NCI-H2196 treated with DMSO at 0.1 percent for 48 hours (cell line): ENCODE measurements around the gene IRX2.

ENCODE experiments used
- DNase-seq: peaks from one replicate; lab custom pipeline; 2025; ENCODE audit not compliant: unreplicated experiment; lab: John Stamatoyannopoulos, UW

Gene IRX2

DNA sequence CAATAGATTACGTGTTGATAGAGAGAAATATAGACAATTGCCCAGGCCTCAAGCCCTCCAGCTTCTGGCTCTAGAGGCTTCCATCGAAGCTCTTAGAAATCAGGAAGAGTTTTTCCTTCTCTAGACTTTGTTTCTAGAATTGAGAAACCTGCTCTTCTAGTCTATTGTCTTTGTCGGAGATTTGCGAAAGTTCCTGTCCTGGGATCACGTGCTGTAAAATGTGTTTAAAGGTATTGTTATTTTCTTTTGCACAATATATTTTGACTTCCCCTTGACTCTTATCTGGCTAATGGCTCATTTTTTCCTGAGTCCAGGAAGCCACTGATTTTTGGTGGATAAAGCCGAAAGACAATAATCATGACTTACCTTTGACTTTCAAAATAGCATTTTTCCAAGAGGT is 32.1 kb downstream of the IRX2 start:
- DNase-seq: no peak

DNA sequence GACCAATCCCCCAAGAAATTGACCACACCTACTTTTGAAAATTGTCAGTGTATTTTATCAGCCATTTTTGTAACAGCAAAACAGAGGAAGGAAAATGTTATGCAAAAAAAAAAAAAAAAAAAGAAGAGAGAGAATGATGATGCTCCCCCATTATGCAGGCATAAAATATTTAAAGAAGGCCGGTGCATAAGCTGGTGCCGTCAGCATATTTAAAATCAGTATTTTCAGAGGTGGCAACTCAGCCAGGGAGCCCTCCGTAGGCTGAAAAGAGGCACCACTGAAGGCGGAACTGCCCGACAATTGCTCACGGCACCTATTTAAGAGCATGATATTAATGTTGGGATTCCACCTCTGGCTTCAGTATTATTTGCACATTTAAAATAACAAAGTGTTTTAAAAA is 33.4 kb downstream of the IRX2 start:
- DNase-seq: no peak

DNA sequence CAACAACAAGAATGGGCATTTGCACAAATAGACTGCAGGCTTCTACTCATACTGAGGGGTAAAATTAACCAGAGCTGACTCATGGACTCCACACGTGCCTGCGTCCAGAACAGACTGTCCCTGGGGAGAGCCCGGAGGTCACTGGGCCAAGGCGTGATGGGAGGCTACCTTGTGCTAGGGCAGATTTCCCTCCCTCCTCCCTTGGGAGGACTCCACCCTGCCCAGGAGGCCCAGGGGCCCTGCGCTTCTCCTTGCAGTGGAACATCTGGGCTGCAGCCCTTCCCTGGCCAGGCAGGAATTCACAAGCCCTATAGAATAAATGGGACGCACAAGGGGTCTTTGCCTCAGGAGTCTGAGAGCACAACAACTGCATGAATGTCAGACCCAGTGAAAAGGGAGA is 35.6 kb downstream of the IRX2 start:
- no peak for DNase-seq

DNA sequence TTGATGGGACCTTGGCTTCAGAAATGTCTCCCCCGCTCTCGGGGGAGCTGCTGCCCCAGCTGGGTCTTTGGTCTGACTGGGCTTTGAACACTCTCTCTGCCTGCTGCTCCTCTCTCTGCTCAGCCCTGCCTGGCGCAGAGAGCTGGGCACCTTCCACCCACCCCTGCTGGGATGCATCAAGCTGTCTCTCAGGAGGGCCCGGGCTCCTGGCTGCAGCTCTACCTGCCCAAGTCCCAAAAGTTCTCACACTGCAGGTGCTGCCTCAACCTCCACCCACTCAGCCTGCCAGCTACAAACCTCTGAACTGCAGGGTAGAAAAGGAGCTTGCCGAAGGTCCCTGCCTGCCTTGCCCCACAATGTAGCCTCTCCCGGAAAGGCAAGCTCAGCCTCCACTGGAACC is 36.7 kb downstream of the IRX2 start:
- DNase-seq: no peak

DNA sequence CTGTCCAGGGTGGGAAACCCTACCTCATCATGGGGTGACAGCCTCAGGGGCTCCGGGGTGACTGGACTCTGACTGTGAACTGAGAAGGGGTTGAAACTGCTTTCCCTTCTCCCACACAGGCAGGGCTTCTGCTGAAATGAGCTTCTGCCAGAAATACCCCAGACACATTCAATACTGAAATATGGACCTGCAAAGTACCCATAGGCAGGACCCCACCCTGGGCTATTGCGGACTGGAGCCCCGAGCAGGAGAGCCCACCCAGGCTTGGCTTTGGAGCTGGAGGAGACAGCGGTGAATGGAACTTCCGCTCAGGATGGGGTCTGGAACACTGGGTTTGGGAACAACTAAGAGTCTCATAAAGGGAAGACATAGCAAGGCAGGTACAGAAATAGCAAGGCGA is 37.5 kb downstream of the IRX2 start:
- DNase-seq: no peak

DNA sequence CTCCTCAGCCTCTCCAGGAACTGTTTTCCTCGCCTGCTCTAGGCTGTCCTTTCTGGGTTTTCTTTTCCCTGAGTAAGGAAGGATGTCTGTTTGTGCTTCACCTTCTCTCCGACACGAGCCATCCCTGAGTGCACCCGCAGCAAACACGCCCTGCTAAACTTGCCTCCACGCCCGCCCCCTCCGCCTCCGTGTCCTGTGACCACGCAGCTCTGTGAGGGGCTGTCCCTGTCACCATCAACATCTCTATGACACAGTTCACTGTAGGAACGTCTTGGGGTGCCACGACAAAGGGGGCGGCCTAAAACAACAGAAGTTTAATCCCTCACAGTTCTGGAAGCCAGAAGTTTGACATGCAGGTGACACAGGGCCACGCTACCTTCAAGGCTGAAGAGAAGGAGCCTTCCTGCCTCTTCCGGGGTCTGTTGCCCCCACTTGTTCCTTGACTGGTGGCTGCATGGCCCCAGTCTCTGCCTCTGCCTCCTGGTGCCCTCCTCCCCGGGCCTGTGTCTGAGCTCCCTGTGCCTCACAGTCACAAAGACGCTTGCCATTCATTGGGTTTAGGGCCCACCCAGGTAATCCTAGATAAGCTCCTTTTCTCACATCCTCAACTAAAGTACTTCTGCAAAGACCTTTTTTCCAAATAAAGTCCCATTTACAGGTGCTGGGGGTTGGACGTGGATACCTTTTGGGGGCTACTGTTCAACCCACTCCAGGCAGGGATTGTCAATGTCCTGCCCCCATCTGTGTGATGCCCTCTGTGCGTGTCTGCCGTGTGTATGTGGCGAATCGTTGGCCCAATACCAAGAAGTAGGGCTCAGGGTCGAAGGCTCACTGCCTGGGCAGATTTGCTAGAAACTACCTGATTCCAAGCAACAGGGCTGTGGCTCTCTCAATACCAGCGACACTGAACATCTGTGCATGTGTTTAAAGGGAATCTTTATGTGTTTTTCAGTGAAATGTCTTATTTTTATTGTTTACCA is 39.7 kb downstream of the IRX2 start:
- no peak for DNase-seq

DNA sequence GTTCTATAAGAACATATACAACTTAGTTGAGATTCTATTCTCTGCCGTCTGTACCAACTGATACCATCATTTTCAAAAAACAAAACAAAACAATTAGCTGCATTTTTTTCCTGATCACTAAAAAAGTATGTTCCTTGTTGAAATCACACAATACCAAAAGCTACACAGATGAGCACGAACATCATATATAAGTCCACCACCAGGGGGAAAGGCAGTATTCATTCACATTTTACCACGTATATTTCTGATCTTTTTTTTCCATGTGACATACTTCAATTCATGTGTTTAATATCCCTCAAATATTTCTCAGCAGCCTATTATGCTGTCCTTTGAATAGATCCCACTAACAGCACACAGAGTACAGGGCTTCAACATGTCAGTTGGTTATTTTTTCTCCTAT is 40.6 kb downstream of the IRX2 start:
- no peak for DNase-seq

DNA sequence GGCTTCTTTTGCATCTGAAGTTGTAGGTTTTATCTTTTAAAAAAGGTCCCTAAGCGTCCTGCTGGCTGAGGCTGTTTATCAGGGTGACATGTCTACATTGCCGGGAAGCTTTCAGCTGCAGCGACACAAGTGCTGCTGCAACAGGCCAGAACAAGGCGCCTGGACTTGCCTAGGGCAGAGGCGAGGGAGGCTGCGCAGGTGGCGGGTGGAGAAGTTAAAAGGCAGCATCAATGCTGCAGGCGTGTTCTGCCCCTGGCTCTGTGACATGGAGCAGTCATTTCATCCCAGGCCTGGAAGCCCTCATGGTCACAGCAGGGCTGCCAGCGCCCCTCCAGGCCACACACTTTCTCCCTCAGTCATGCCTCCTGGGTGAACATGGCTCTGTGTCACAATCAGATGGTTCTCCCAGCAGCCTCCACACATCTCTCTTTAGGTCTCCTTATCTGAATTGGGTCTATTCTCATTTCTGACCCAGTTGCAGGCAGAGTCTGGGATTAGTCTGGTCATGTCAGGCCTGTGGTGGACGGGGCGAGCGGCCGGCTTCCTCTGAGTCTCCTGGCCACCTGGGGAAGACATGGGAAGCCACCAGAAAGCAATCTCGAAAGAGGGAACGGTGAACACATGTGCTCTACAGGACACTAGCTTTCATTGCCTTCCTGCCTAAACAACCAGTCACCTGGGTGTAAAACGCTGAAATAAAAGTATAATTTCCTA is 41.3 kb downstream of the IRX2 start:
- DNase-seq: no peak

DNA sequence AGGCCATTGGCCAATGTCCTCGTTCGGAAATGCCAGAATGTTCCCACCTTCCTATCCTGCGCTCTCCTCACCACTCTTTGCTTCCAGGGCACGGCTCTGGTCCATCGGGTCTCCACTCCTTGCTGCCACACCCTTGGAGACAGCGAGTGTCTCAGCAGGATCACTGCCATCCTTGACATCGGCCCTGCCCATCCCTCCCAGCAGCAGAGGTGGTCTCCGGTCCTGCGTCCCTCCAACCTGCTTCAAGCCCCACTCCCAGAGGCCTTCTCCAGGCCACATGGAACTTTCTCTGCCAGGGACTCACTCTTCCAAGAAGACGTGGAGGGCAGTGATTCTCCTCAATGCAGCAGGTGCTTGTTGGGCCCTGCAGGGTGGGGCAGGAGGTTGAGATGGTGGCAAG is 42.7 kb downstream of the IRX2 start:
- DNase-seq: no peak

DNA sequence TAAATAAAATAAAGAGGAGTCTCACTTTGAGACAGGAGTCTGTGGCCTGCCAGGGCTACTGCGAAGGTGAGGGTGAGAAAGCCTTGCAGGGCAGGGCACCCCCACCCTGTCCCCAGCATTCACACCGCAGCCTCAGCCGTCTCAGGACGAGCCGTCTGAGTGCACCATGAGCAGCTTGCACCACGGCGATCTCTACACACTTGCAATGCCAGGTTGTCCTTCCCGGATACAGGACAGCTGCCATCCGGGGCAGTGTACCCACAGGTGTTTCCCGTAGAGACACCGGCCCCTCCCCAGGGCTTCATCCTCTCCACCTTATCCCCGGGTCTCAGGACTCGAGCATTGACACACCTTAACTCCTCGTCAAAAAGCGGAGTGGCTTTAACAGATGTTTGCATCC is 43.3 kb downstream of the IRX2 start:
- DNase-seq: no peak

DNA sequence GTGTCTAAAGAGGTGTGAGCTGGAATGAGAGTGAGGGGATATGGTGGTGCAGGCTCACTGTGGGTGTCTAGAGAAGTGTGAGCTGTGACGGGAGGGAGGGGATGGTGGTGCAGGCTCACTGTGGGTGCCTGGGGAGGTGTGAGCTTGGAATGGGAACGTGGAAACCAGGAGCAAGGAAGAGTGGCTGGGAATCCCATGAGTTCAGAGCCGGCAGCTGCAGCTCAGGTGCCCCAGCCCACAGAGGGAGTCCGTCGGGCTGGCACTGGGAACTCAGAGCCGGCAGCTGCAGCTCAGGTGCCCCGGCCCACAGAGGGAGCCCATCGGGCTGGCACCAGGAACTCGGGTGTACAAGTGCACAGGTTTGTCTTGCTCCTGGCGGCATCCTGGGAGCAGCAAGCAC is 45.6 kb downstream of the IRX2 start:
- no peak for DNase-seq

DNA sequence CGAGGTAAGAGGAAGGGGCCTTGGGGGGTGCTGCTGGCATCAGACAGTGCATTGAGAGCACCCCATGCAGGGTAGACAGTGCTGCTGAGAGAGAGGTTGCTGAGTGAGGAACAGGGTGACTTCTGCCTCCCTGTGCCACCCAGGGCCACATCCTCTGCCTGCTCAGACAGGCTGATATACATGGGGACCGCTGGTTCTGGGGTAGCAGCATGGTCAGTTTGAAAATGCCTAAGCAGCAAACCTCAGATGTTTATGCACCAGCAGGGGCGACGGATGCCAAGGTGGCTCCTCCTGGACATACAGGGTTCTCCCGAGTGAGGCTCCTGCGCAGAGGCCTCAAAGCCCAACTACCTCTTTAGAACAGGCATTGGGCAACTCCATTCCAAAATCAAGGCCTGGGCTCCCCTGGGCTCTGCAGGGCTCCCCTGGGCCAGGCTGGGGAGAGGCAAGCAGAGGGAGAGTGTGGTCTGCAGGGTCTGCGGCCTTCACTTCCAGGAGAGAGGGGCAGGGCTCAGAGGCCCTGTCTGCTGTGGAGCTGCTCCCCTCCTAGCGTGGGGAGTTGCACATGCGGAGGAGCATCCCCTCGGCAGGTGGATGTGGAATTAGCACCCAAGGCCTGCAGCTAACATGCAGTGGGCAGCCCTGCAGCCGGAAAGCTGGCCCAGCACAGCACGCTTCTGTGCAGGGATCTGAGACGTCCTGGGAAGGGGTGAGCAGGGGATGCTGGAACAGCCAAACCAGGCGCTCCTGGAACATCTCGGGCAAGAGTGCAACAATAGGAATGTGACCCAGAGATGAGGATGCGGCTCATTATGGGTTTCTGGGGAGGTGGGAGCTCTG is 46.5 kb downstream of the IRX2 start:
- DNase-seq: no peak

DNA sequence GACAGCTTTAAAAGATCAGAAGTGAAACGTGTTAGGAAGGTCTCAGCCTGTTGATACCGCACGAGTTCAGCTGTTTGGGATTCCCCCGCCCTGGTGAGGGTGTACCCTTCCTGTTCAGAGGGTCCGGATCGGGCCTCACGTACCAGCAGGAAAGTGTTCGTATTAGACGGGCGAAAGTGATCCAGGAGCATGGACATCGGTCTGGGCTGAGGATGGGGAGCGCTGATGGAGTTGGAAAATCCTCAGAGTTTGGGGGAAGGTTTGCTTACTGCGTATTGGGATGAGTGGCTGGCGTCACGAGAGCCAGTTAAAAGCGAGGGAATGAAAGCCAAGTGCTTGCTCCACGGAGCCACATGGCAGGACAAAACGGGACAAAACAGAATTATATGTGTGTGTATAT is 47.4 kb downstream of the IRX2 start:
- no peak for DNase-seq

DNA sequence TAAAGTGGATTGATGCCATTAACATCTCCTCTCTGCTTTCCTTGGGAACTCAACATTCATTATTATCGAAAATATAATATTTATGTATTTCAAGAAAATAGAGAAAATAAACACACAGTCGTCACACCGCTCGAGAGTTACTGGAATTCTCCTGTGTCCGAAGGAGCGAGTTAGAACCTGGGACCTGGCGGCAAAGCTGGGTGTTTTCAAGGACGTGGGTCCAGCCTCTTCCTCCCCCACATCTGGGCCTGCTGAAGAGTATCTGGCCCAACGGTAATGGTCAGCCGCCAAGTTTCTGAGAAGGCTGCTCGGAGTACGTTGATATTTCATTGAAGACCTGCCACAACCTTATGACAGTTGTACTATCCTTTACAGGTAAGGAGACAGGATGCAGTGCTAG is 47.9 kb downstream of the IRX2 start:
- no peak for DNase-seq

DNA sequence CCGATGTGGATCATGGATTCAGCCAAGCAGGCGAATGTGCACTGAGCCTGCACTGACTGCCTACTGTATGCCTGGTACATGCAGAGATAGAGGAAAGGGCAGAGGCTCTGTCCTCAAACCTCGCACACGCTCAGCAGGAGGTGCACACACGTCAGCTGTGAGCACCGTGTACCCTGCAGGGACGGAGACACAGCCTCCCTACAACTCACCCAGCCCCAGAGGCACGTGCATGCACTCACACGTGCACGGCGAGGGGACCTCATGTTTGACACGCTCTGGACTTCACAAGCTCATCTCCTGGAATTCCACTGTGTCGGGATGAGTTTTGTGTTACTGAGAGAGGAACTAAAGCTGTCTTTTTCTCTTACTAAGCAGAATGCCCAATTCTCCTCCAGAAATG is 48.4 kb downstream of the IRX2 start:
- no peak for DNase-seq

DNA sequence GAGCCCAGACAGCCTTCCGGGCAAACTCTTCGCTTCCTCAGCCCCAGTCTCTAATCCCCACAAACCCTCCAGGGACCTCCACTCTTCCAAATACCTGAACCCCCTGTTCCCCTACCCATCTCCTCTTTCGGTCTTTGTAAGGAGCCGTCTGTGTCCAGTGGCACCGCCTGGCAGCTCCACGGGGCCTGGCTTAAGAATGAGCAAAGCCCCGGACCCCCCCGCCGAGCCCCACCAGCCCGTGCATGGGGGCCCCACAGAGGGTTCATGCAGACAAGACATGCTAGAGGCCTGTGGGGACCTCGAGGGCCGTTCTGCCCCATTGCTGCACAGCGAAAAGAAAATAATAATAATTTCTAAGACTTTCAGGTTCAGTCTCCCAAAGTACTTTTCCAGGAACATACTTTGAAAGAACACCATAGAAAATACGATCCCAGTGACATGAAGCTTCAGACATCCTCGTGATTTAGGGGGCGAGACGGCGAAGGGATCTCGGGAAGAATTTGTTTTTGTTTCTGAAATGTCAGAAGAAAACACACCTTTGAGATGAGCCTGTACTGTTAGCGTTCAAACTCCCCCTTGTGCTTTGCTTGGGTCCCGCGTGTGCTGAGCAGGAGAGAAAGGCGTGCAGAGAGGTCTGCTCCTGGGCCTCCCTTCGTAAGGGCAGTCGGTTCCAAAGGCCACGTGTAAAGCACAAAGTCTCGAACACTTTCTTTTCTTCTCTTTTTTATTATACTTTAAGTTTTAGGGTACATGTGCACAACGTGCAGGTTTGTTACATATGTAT is 49.2 kb downstream of the IRX2 start:
- DNase-seq: no peak

DNA sequence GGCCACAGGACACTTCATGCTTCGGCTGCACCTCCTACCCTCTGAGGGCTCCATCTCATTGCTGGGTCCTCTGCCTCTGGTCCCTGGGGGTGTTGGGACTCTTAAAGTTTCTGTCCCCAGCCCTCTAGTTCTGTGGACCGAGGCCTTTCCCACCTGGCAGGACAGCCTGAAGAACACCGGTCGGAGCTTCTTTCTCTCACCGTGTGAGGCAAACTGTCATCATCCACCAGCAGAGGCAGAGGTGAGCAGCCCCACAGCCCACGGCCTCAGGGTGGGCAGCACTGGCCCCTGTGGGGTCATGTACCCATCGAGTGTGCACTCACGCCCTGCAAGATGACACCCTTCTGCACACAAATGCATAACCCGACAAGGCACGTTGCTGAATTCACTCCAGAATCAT is 49.9 kb downstream of the IRX2 start:
- no peak for DNase-seq

DNA sequence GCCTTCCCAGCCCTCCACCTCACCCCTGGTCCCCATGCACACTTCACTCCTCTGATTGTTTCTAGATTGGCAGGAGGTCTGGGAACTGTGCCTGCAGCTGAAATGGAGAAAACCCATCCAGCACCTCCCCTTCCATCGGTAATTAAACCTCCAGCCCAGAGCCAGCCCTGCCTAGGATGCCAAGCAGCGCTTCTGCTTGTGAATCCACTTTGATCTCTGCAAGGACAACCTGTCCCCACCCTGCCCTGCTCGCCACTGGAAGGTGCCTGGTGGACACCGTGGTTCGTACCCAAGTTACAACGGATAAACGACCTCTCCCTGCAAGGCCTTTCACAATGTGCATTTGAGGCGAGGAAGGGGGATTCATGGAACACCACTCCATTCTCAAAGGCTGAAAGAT is 50.6 kb downstream of the IRX2 start:
- DNase-seq: no peak

DNA sequence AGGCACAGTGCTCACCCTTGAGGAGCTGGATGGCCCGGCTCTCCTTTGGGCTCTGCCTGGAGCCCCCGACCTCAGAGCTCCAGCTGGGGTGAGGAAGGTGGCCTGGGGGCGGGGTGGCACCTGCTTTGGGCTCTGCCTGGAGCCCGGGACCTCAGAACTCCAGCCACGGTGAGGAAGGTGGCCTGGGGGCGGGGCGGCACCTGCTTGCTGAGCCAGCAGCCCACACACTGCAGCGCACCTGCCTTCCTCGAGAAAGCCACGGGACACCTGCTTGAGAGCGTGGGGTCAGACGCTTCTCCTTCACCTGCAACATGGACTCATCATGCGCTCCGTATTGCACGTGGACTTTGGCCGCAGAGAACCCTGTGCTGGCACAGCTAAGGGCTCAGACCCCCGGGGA is 51.8 kb downstream of the IRX2 start:
- no peak for DNase-seq

DNA sequence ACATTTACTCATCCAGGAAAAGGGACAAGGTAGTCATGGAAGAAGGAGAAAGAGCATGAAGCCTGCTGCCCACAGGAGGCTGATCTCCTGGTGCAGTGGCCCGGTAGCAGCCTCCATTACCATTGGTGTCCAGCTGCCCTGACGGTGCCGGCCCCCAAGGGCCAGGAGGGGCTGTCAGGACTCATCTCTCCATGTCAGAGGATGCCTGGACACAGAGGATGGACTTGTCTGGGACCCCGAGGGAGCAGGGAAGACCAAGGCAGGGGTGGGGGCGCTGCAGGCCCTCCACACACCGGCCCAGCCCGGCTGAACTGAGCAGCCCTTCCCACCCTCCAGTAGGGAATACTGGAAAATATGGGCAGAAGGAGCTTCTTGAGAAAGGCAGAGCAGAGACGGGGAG is 52.2 kb downstream of the IRX2 start:
- no peak for DNase-seq

DNA sequence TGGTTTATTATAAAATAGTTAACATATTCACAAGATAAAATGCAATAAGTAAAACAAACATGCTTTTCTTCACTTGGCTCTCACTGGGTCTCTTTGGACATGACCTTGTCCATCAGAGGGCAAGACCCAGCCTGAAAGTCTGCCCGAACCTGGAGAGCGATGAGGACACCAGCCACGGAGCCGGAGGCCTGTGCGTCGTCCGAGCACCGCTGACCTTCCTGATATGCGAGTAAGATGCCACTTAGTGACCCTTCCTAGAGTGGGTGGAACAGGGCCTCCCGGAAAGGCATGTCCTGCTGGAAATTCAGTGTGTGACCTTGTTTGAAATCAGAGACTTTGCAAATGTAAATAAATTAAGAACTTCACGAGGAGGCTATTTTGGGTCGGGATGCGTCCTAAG is 52.9 kb downstream of the IRX2 start:
- DNase-seq: no peak
